Measurements from ENCODE around the gene TSPAN14. TPM values are rescaled to one million over a fixed set of nuclear protein-coding genes. Genes with fewer than 3 reads are reported as not detected.

TSPAN14 gene
- polyA plus RNA-seq, 3 donors = 123 to 160 (median 146) TPM

- Histone ChIP-seq H3K27ac (ENCODE audit: low read depth in 1 of 2, low read length in 2 of 2) (peak overlapping the region in 1 of 2 donors; percentile 55), H3K36me3 (replicated peaks in 1 of 2; ENCODE audit: control insufficient read depth in 1 of 2, insufficient read depth in 2 of 2, low read length in 2 of 2) (peaks cover 97 to 100% of the 10 kb centered on the region in 2 donors), H2AFZ (ENCODE audit: insufficient read depth, low read depth, low read length, poor library complexity, severe bottlenecking) (no peak overlapping the region), H3K9ac (ENCODE audit: insufficient read depth, low read length, poor library complexity, severe bottlenecking) (no peak overlapping the region), H4K20me1 (ENCODE audit: insufficient read depth, low read length) (peaks cover 100% of the 10 kb centered on the region), H3K4me1 (ENCODE audit: control insufficient read depth in 1 of 2, insufficient read depth in 2 of 2, low read length in 2 of 2) (peaks cover 0 to 10% of the 10 kb centered on the region in 2 donors), H3K79me2 (ENCODE audit: insufficient read depth, low read length) (peaks cover 34% of the 10 kb centered on the region), H3K4me2 (replicated peaks; ENCODE audit: extremely low read depth, low read length, poor library complexity, severe bottlenecking) (no peak overlapping the region), H3K9me3 (replicated peaks in 1 of 2; ENCODE audit: control insufficient read depth in 1 of 2, insufficient read depth in 1 of 2, low read length in 2 of 2) (no peaks in the 10 kb centered on the region), H3K27me3 (ENCODE audit: control insufficient read depth in 2 of 2, insufficient read depth in 2 of 2, low read length in 2 of 2) (no peaks in the 10 kb centered on the region), H3K4me3 (replicated peaks in 1 of 3; ENCODE audit: low read depth in 2 of 3, low read length in 3 of 3) (no peak overlapping the region)
- Mint-ChIP-seq H3K4me3 (no peak overlapping the region), H3K4me1 (peaks cover 26% of the 10 kb centered on the region), H3K27me3 (ENCODE audit: low read depth in 3 of 3) (no peaks in the 10 kb centered on the region), H3K36me3 (peaks cover 93 to 100% of the 10 kb centered on the region in 2 donors), H3K9me3 (peaks cover 0 to 3% (median 0%) of the 10 kb centered on the region in 7 donors), H3K27ac (peak overlapping the region in 4 of 7 donors; percentile 9 to 79 (median 26))
- 97% methylated on average over 5 of the region's 6 CpGs for WGBS (ENCODE audit: insufficient coverage)
- DNase-seq = no peak
- intact Hi-C loops (cut with micrococcal nuclease) = no loop called here
- TF ChIP-seq CTCF (IDR thresholded peaks at IDR 0.05) = no peak
Measured at GRCh38 chr10:80516506-80517075, 62.5 kb downstream of the TSPAN14 start.

GRCh38 chr10:80517416-80518142 lies 63.5 kb downstream of the TSPAN14 start:
- no peak overlapping the region for H3K4me3 Mint-ChIP-seq
- Histone ChIP-seq H3K4me1 (ENCODE audit: control insufficient read depth in 1 of 2, insufficient read depth in 2 of 2, low read length in 2 of 2) (peaks cover 0 to 10% of the 10 kb centered on the region in 2 donors), H2AFZ (ENCODE audit: insufficient read depth, low read depth, low read length, poor library complexity, severe bottlenecking) (no peak overlapping the region), H3K79me2 (ENCODE audit: insufficient read depth, low read length) (peaks cover 24% of the 10 kb centered on the region), H4K20me1 (ENCODE audit: insufficient read depth, low read length) (peaks cover 100% of the 10 kb centered on the region), H3K27ac (ENCODE audit: low read depth in 1 of 2, low read length in 2 of 2) (peak overlapping the region in 1 of 2 donors; percentile 55), H3K4me3 (replicated peaks in 1 of 3; ENCODE audit: low read depth in 2 of 3, low read length in 3 of 3) (no peak overlapping the region), H3K9me3 (replicated peaks in 1 of 2; ENCODE audit: control insufficient read depth in 1 of 2, insufficient read depth in 1 of 2, low read length in 2 of 2) (no peaks in the 10 kb centered on the region), H3K36me3 (replicated peaks in 1 of 2; ENCODE audit: control insufficient read depth in 1 of 2, insufficient read depth in 2 of 2, low read length in 2 of 2) (peaks cover 87 to 96% of the 10 kb centered on the region in 2 donors), H3K27me3 (ENCODE audit: control insufficient read depth in 2 of 2, insufficient read depth in 2 of 2, low read length in 2 of 2) (no peaks in the 10 kb centered on the region), H3K4me2 (replicated peaks; ENCODE audit: extremely low read depth, low read length, poor library complexity, severe bottlenecking) (no peak overlapping the region), H3K9ac (ENCODE audit: insufficient read depth, low read length, poor library complexity, severe bottlenecking) (no peak overlapping the region)
- peaks cover 0 to 3% (median 0%) of the 10 kb centered on the region in 7 donors for H3K9me3 Mint-ChIP-seq
- DNase-seq = no peak
- peak overlapping the region in 5 of 7 donors; percentile 24 to 83 (median 60) for H3K27ac Mint-ChIP-seq
- 92% methylated on average over 20 of the region's 21 CpGs for WGBS (ENCODE audit: insufficient coverage)
- H3K36me3 Mint-ChIP-seq = peaks cover 88 to 97% of the 10 kb centered on the region in 2 donors
- no peak for TF ChIP-seq CTCF (IDR thresholded peaks at IDR 0.05)
- intact Hi-C loops (cut with micrococcal nuclease) = no loop called here
- peaks cover 28% of the 10 kb centered on the region for H3K4me1 Mint-ChIP-seq
- no peaks in the 10 kb centered on the region for H3K27me3 Mint-ChIP-seq (ENCODE audit: low read depth in 3 of 3)

Data from CD14-positive monocyte (primary cell).